Testis (tissue), 2 donors: ENCODE results near the gene FLG.
"Not testable (repeated sequence)": the region's sequence is repeated elsewhere in the genome, so short reads cannot be mapped to it uniquely, and the experiment has no call there.

Source experiments
- POLR2A ChIP-seq: fragments of 450-650 bp; IDR thresholded peaks from one replicate; pipeline ENCODE4 v1.6.1; 2017; ENCODE audit warnings: antibody characterized with exemption, mild to moderate bottlenecking, moderate library complexity
- TF ChIP-seq, protein P1 (sequence below), 3 experiments: fragments of 450-650 bp in 2 of 3; fragments of 200-600 bp in 1 of 3; sonication (generic) in 1 of 3; IDR thresholded peaks; one replicate each; pipeline ENCODE4 v1.5.1; 2016 to 2019; ENCODE audit warnings: antibody characterized with exemption in 3 of 3, mild to moderate bottlenecking in 2 of 3, moderate library complexity in 1 of 3

DNA sequence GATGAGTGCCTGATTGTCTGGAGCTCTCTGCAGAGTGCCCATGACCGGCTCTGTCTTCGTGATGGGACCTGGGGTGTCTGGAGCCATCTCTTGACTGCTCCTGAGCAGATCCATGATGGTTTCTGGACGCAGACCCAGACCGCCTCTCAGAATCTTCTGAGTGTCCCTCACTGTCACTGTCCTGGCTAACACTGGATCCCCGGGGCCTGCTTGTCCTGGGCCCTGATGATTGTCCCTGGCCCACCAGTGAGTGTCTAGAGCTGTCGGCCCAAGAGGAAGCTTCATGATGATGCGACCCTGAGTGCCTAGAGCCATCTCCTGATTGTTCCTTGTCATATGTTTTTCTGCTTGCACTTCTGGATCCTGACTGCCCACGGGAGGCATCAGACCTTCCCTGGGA lies 17.1 kb downstream of the FLG start:
- TF ChIP-seq POLR2A: not testable (repeated sequence)
- TF ChIP-seq, protein P1, sequence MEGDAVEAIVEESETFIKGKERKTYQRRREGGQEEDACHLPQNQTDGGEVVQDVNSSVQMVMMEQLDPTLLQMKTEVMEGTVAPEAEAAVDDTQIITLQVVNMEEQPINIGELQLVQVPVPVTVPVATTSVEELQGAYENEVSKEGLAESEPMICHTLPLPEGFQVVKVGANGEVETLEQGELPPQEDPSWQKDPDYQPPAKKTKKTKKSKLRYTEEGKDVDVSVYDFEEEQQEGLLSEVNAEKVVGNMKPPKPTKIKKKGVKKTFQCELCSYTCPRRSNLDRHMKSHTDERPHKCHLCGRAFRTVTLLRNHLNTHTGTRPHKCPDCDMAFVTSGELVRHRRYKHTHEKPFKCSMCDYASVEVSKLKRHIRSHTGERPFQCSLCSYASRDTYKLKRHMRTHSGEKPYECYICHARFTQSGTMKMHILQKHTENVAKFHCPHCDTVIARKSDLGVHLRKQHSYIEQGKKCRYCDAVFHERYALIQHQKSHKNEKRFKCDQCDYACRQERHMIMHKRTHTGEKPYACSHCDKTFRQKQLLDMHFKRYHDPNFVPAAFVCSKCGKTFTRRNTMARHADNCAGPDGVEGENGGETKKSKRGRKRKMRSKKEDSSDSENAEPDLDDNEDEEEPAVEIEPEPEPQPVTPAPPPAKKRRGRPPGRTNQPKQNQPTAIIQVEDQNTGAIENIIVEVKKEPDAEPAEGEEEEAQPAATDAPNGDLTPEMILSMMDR (IDR thresholded peaks at IDR 0.05): not testable (repeated sequence)
